Activated effector memory CD4-positive, alpha-beta T cell treated with Interleukin-2 at 50 U/mL for 16 hours (primary cell): ENCODE data around the gene KCNH4.
"Not testable (repeated sequence)": the region's sequence is repeated elsewhere in the genome, so short reads cannot be mapped to it uniquely, and the experiment has no call there.

Experiments
- DNase-seq: peaks from one replicate; pipeline ENCODE4 v3.0.0-alpha.2; 2020

The KCNH4 gene

GRCh38 chr17:42180922-42181850 is at the start of gene KCNH4:
Gene KCNH4, minus strand, starts transcription at chr17:42181142. Its CDS starts 197 bp downstream, at chr17:42180945.
- peak; percentile 76 for DNase-seq

GRCh38 chr17:42230225-42230624 is 49.3 kb upstream of the KCNH4 start:
- no peak for DNase-seq

GRCh38 chr17:42227849-42228700 is 47.1 kb upstream of the KCNH4 start:
- no peak for DNase-seq

- no peak for DNase-seq
Measured at GRCh38 chr17:42225646-42226045, 44.7 kb upstream of the KCNH4 start.

- DNase-seq, result no peak
Measured at GRCh38 chr17:42224651-42225050, 43.7 kb upstream of the KCNH4 start.

- DNase-seq, result peak; percentile 23
Measured at GRCh38 chr17:42221886-42222745, 41.2 kb upstream of the KCNH4 start.

GRCh38 chr17:42219280-42219679 is 38.3 kb upstream of the KCNH4 start:
- DNase-seq, result not testable (repeated sequence)

GRCh38 chr17:42214156-42214555 is 33.2 kb upstream of the KCNH4 start:
- no peak for DNase-seq

GRCh38 chr17:42212382-42212781 is 31.4 kb upstream of the KCNH4 start:
- DNase-seq, result no peak

GRCh38 chr17:42211921-42212341 is 31.0 kb upstream of the KCNH4 start:
- DNase-seq, result not testable (repeated sequence)

GRCh38 chr17:42210046-42210445 is 29.1 kb upstream of the KCNH4 start:
- DNase-seq, result no peak

GRCh38 chr17:42206153-42206612 is 25.2 kb upstream of the KCNH4 start:
- not testable (repeated sequence) for DNase-seq

- DNase-seq, result no peak
Measured at GRCh38 chr17:42203354-42203753, 22.4 kb upstream of the KCNH4 start.

GRCh38 chr17:42202696-42203095 is 21.8 kb upstream of the KCNH4 start:
- no peak for DNase-seq

- no peak for DNase-seq
Measured at GRCh38 chr17:42202159-42202558, 21.2 kb upstream of the KCNH4 start.

GRCh38 chr17:42201458-42201772 is 20.5 kb upstream of the KCNH4 start:
- DNase-seq, result no peak

GRCh38 chr17:42200706-42201457 is 19.9 kb upstream of the KCNH4 start:
- DNase-seq, result no peak

GRCh38 chr17:42199416-42200011 is 18.6 kb upstream of the KCNH4 start:
- no peak for DNase-seq

- no peak for DNase-seq
Measured at GRCh38 chr17:42198897-42199296, 18.0 kb upstream of the KCNH4 start.

GRCh38 chr17:42197564-42198156 is 16.7 kb upstream of the KCNH4 start:
- no peak for DNase-seq
